Epithelial cell of prostate (primary cell): ENCODE measurements around the gene SV2B.

Experiments
- DNase-seq: peaks from one replicate; pipeline ENCODE4 v3.0.0-alpha.2; 2011; ENCODE audit warnings: low read depth, low spot score
- H3K27ac ChIP-seq: fragments of 450-650 bp; 2 replicates; pipeline ENCODE4 v1.5.1; 2017; ENCODE audit warnings: mild to moderate bottlenecking

Gene SV2B

GRCh38 chr15:91102546-91103330 is 2.7 kb downstream of the SV2B start:
- no peak overlapping the region for H3K27ac ChIP-seq
- DNase-seq, result no peak

- H3K27ac ChIP-seq, result no peak overlapping the region
- no peak for DNase-seq
These were observed 4.1 kb downstream of the SV2B start for GRCh38 chr15:91104111-91104510.

GRCh38 chr15:91108421-91108820 is 8.4 kb downstream of the SV2B start:
- DNase-seq, result no peak

GRCh38 chr15:91109885-91110284 is 9.8 kb downstream of the SV2B start:
- no peak overlapping the region for H3K27ac ChIP-seq
- no peak for DNase-seq

More at GRCh38 chr15:91108421-91108820, 8.4 kb downstream of the SV2B start:
- no peak overlapping the region for H3K27ac ChIP-seq

GRCh38 chr15:91110407-91110806 is 10.3 kb downstream of the SV2B start:
- no peak overlapping the region for H3K27ac ChIP-seq
- DNase-seq, result no peak

GRCh38 chr15:91113030-91113429 is 13.0 kb downstream of the SV2B start:
- no peak overlapping the region for H3K27ac ChIP-seq
- DNase-seq, result no peak

GRCh38 chr15:91114301-91114700 is 14.2 kb downstream of the SV2B start:
- DNase-seq, result no peak
- H3K27ac ChIP-seq, result no peak overlapping the region

- DNase-seq, result peak; percentile 51
- H3K27ac ChIP-seq, result no peak overlapping the region
These were observed 16.3 kb downstream of the SV2B start for GRCh38 chr15:91116113-91117067.

- no peak for DNase-seq
- no peak overlapping the region for H3K27ac ChIP-seq
These were observed 17.3 kb downstream of the SV2B start for GRCh38 chr15:91117375-91117774.

- no peak overlapping the region for H3K27ac ChIP-seq
- DNase-seq, result no peak
These were observed 18.9 kb downstream of the SV2B start for GRCh38 chr15:91118817-91119590.

GRCh38 chr15:91122296-91122695 is 22.2 kb downstream of the SV2B start:
- DNase-seq, result no peak
- H3K27ac ChIP-seq, result no peak overlapping the region

- DNase-seq, result no peak
- H3K27ac ChIP-seq, result no peak overlapping the region
These were observed 24.1 kb downstream of the SV2B start for GRCh38 chr15:91124132-91124531.

GRCh38 chr15:91125162-91125561 is 25.1 kb downstream of the SV2B start:
- no peak overlapping the region for H3K27ac ChIP-seq
- DNase-seq, result no peak

GRCh38 chr15:91126080-91126479 is 26.0 kb downstream of the SV2B start:
- DNase-seq, result no peak
- H3K27ac ChIP-seq, result no peak overlapping the region

- no peak overlapping the region for H3K27ac ChIP-seq
- no peak for DNase-seq
These were observed 27.3 kb downstream of the SV2B start for GRCh38 chr15:91127236-91127955.

GRCh38 chr15:91128016-91128415 is 28.0 kb downstream of the SV2B start:
- no peak overlapping the region for H3K27ac ChIP-seq
- no peak for DNase-seq

- no peak for DNase-seq
- no peak overlapping the region for H3K27ac ChIP-seq
These were observed 29.4 kb downstream of the SV2B start for GRCh38 chr15:91129436-91129835.

GRCh38 chr15:91132079-91132478 is 32.0 kb downstream of the SV2B start:
- no peak for DNase-seq
- no peak overlapping the region for H3K27ac ChIP-seq

- H3K27ac ChIP-seq, result no peak overlapping the region
- no peak for DNase-seq
These were observed 33.5 kb downstream of the SV2B start for GRCh38 chr15:91133511-91133910.
